NT2/D1 (cell line): ENCODE results near the gene DCDC2C.

Source experiments
- DNase-seq: peaks from one replicate; pipeline ENCODE4 v3.0.0-alpha.2; 2011; ENCODE audit warnings: low read depth, low spot score
- H3K27me3 ChIP-seq: 2 replicates; pipeline ENCODE4 v1.6.0; 2011; ENCODE audit warnings: mild to moderate bottlenecking; ENCODE audit not compliant: insufficient read length, insufficient read depth
- H3K36me3 ChIP-seq: 2 replicates; pipeline ENCODE4 v1.6.1; 2011; ENCODE audit warnings: mild to moderate bottlenecking, low read length, mixed read lengths; ENCODE audit not compliant: insufficient read depth, insufficient read length
- H3K4me1 ChIP-seq: 2 replicates; pipeline ENCODE4 v1.5.1; 2011; ENCODE audit not compliant: insufficient read depth, insufficient read length
- H3K4me3 ChIP-seq: 2 replicates; pipeline ENCODE4 v1.5.1; 2011; ENCODE audit warnings: low read depth; ENCODE audit not compliant: insufficient read length
- H3K9ac ChIP-seq: 2 replicates; pipeline ENCODE4 v1.6.0; 2011; ENCODE audit warnings: low read depth; ENCODE audit not compliant: insufficient read length
- H3K9me3 ChIP-seq: 2 replicates; pipeline ENCODE4 v1.5.1; 2011; ENCODE audit warnings: mild to moderate bottlenecking, low read length; ENCODE audit not compliant: insufficient read depth
- SUZ12 ChIP-seq: IDR thresholded peaks from 2 replicates; pipeline ENCODE4 v1.6.1; 2011; ENCODE audit not compliant: insufficient read length, insufficient read depth; ENCODE audit errors: extremely low read depth
- YY1 ChIP-seq: IDR thresholded peaks from 2 replicates; pipeline ENCODE4 v1.6.1; 2011; ENCODE audit not compliant: insufficient read length, insufficient read depth
- ZNF274 ChIP-seq: IDR thresholded peaks from 2 replicates; pipeline ENCODE4 v1.6.1; 2011; ENCODE audit warnings: mild to moderate bottlenecking, low read depth, low read length

The DCDC2C gene

DNA sequence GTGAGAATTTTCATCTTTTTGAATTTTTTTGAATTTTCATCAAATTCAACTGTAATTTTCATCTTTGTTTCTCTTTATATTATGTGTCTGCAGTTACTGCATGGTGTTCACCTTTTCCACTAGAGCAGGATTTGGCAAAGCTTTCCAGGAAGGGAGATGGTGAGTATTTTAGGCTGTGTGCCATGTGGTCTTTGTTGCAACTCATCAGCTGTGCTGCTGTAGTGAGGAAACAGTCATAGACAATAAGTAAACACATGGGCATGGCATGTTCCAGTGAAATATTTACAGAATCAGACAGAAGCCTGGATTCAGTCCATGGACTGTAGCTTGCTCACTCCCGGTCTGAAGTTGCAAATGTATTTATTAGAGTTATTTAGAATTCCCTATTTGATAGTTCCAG is 120.4 kb downstream of the DCDC2C start:
- TF ChIP-seq SUZ12 (no peak), ZNF274 (no peak), YY1 (no peak)
- Histone ChIP-seq H3K36me3 (no peaks in the 10 kb centered on the region), H3K4me3 (no peak overlapping the region), H3K27me3 (no peaks in the 10 kb centered on the region), H3K9me3 (no peaks in the 10 kb centered on the region), H3K4me1 (no peaks in the 10 kb centered on the region), H3K9ac (no peak overlapping the region)
- DNase-seq = no peak

DNA sequence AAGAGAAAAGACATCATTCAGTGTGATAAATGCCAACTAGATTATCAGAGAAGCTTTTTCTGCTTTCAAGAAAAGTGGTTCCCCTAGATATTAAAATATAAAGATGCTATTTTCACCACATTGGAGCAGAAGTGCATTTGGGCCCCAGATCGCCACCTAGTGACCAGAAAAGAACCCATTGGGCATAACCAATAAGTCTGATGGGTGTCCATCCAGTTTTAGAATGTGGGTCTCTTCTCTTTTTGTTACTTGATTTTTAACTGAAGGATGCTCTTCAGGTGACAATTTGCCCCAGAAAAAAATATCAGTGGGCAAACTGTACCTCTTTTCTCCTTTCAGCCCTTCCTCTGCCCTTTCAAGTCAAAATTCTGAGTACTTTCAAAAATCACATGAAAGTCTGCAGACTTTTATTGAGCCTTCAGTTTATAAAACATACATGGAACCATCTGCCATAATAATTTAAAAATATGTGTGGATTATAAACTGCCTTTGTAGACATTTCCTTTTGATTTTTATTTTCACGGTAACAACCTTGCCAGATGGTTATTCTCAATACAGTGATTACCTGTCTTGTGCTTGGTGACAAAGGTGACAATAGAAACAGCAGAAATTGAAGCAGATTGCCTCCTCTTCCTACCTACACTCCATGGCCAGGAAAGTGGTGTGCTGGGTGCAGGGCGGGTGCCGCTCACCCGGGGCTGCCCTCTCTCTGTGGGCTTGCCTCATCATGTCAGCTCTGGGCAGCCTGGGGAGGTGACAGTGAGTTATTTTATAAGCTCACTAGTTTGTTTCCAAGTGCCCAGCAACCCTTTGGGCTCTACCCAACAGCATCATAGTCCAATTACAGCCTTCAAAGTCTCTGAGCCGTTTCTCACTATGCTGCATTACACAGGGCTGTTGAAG is 124.5 kb downstream of the DCDC2C start:
- no peak overlapping the region for H3K4me3 ChIP-seq
- no peak for TF ChIP-seq YY1
- no peak for TF ChIP-seq ZNF274
- TF ChIP-seq SUZ12 = no peak
- H3K36me3 ChIP-seq = no peaks in the 10 kb centered on the region
- H3K9ac ChIP-seq = no peak overlapping the region
- no peaks in the 10 kb centered on the region for H3K4me1 ChIP-seq
- DNase-seq = no peak
- H3K9me3 ChIP-seq = no peaks in the 10 kb centered on the region
- no peaks in the 10 kb centered on the region for H3K27me3 ChIP-seq

DNA sequence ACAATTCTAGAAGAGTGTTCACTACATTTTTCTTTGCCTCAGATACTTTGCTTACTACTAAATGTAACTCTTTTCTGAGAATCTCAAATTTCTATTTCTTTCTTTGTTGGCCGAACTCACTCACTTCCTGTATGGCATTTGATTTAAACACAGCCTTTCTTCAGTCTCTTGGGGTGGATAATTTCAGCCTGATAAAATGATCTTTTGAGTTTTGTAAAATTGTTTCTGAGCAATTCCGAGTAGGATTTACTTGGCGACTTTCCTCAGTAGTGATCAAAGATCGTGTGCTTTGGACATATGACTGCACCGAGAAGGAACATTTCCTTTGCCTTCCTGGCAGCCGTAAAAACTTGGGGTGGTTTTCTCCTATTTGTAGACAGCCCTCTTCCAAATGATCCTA is 127.4 kb downstream of the DCDC2C start:
- Histone ChIP-seq H3K4me3 (no peak overlapping the region), H3K9me3 (no peaks in the 10 kb centered on the region), H3K9ac (no peak overlapping the region), H3K4me1 (no peaks in the 10 kb centered on the region), H3K36me3 (no peaks in the 10 kb centered on the region), H3K27me3 (no peaks in the 10 kb centered on the region)
- no peak for DNase-seq
- TF ChIP-seq SUZ12 (no peak), ZNF274 (no peak)

DNA sequence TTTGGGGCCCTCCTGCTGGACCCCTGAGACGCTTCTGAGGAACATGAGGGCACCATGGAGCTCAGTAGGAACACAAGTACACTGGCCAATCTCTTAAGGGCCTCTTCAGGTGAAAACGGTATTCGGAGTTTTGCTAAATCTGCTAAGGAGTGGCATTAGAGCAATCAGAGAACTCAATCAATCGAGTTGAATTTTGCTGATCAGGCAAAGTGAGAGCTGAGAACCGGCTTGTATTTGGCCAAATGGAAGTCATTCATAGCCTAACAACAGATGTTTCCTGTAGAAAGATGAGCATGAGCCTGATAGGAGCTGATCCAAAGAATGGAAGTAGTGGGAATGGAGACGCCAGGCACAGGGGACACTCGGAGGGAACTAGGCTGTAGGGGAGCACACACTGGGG is 133.7 kb downstream of the DCDC2C start:
- TF ChIP-seq YY1 (no peak), ZNF274 (no peak), SUZ12 (no peak)
- Histone ChIP-seq H3K27me3 (no peaks in the 10 kb centered on the region), H3K4me1 (no peaks in the 10 kb centered on the region), H3K9ac (no peak overlapping the region), H3K4me3 (no peak overlapping the region), H3K36me3 (no peaks in the 10 kb centered on the region), H3K9me3 (no peaks in the 10 kb centered on the region)
- no peak for DNase-seq

DNA sequence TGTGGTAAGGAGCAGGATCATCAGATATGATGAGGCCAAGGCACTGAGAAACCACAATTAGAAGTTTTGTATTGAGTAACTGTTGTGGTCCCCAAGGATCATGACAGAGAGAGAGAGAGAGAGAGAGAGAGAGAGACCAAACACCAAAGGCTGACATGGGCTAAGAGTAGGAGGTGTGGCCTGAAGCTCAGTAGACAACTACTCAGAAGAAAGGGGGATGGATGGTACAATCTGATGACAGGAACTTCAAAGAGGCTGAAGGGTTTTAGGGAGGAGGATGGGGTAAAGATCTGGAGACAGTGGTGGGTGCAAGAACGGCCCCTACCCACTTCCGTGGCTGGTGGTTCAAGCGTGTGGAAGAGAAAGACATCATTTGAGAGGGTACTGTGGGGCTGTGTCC is 135.0 kb downstream of the DCDC2C start:
- Histone ChIP-seq H3K9me3 (no peaks in the 10 kb centered on the region), H3K4me1 (no peaks in the 10 kb centered on the region), H3K27me3 (no peaks in the 10 kb centered on the region), H3K9ac (no peak overlapping the region), H3K36me3 (no peaks in the 10 kb centered on the region), H3K4me3 (no peak overlapping the region)
- DNase-seq = no peak
- TF ChIP-seq ZNF274 = no peak
- TF ChIP-seq SUZ12 = no peak
- no peak for TF ChIP-seq YY1

DNA sequence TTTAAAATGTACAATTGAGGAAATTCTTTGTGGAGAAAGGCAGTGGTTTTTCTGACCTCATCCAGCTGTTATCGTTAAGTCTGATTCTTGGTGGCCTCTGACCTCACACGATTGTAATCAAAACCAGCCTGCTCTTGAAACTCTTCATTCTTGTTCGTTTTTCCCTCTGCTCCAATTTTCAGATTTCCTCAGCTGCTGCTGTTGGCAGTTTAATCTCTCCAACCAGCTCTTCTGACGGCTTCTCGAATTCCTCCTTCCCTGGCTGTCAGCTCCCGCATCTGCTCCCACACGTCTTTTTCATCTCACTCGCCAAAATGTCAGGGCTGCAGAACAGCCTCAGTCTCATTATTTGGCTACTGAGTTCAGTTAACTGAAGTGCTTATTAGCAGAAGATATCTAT is 136.1 kb downstream of the DCDC2C start:
- no peaks in the 10 kb centered on the region for H3K9me3 ChIP-seq
- no peak overlapping the region for H3K4me3 ChIP-seq
- no peaks in the 10 kb centered on the region for H3K27me3 ChIP-seq
- H3K9ac ChIP-seq = no peak overlapping the region
- DNase-seq = no peak
- TF ChIP-seq SUZ12 (no peak), ZNF274 (no peak), YY1 (no peak)
- no peaks in the 10 kb centered on the region for H3K4me1 ChIP-seq
- no peaks in the 10 kb centered on the region for H3K36me3 ChIP-seq

DNA sequence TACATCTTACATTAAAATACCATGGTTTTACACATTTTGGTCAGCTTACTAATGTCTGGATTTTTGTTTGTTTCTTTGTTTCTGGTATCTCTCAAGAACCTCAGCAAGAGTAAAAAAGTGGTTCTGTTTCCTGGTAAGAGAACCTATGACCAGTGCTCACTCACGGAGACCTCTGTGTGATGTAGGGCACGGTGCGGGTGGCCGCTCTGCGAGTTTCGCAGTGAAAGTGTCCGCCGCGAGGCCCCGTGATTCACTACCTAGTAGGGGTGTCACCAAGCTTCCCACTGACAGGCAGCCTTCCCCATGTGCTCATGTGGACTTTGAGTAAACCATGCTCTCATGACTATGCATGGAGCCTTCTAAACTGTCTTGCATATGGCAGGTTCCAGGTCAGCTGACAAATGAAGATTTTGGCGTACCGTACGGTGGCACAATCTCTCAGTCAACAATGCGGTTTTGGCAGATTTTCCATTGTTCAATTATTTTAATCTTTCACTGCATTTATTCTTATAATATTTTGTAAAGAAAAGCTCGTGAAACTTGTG is 137.3 kb downstream of the DCDC2C start:
- no peak overlapping the region for H3K9ac ChIP-seq
- no peaks in the 10 kb centered on the region for H3K4me1 ChIP-seq
- H3K4me3 ChIP-seq = no peak overlapping the region
- no peaks in the 10 kb centered on the region for H3K27me3 ChIP-seq
- TF ChIP-seq SUZ12 = no peak
- TF ChIP-seq ZNF274 = no peak
- TF ChIP-seq YY1 = no peak
- H3K36me3 ChIP-seq = no peaks in the 10 kb centered on the region
- no peaks in the 10 kb centered on the region for H3K9me3 ChIP-seq
- no peak for DNase-seq
